Muscle of leg (tissue), 11 donors: ENCODE results near the gene MVB12B. TPM values are rescaled to one million over a fixed set of nuclear protein-coding genes. Genes with fewer than 3 reads are reported as not detected.

Source experiments
- DNase-seq: peaks from one replicate; pipeline ENCODE4 v3.0.0; 2013
- H3K27ac ChIP-seq: one replicate; pipeline ENCODE4 v1.5.1; 2013; ENCODE audit warnings: mild to moderate bottlenecking, low read length, control low read depth
- H3K27me3 ChIP-seq: one replicate; pipeline ENCODE4 v1.6.1; 2013; ENCODE audit warnings: low read length; ENCODE audit not compliant: control insufficient read depth, insufficient read depth
- H3K36me3 ChIP-seq: one replicate; pipeline ENCODE4 v1.6.1; 2013; ENCODE audit warnings: low read length; ENCODE audit not compliant: control insufficient read depth, insufficient read depth
- H3K4me1 ChIP-seq: one replicate; pipeline ENCODE4 v1.6.1; 2013; ENCODE audit warnings: low read length; ENCODE audit not compliant: control insufficient read depth, insufficient read depth
- H3K4me3 ChIP-seq: one replicate; pipeline ENCODE4 v1.5.1; 2013; ENCODE audit warnings: low read length, control low read depth
- H3K9me3 ChIP-seq: replicated peaks from 2 replicates; pipeline ENCODE4 v1.6.1; 2013; ENCODE audit warnings: low read depth, low read length; ENCODE audit not compliant: control insufficient read depth
- WGBS: methylation state at CpG from one replicate; pipeline ENCODE4 v1.1.5; 2013; ENCODE audit warnings: missing lambda C conversion rate; ENCODE audit not compliant: insufficient coverage; 5-methylcytosine and 5-hydroxymethylcytosine counted together
- polyA plus RNA-seq, 8 donors: library from polyadenylated mRNA; unstranded; fragments of 120-200 nt; gene quantifications; one replicate each; pipeline versions ENCODE4 v1.2.1 to v1.2.3, GENCODE V29; 2013; ENCODE audit warnings: inconsistent platforms in 1 of 8, low replicate concordance in 1 of 8; ENCODE audit not compliant: insufficient read length in 8 of 8, insufficient read depth in 1 of 8
- total RNA-seq: library from RNA; stranded (reverse); fragments of 120-200 nt; gene quantifications from one replicate; pipeline ENCODE4 v1.2.4, GENCODE V29; 2013

Gene MVB12B
- total and polyA plus RNA-seq, 9 donors: 11.3 to 16.7 (median 15.4) TPM

DNA sequence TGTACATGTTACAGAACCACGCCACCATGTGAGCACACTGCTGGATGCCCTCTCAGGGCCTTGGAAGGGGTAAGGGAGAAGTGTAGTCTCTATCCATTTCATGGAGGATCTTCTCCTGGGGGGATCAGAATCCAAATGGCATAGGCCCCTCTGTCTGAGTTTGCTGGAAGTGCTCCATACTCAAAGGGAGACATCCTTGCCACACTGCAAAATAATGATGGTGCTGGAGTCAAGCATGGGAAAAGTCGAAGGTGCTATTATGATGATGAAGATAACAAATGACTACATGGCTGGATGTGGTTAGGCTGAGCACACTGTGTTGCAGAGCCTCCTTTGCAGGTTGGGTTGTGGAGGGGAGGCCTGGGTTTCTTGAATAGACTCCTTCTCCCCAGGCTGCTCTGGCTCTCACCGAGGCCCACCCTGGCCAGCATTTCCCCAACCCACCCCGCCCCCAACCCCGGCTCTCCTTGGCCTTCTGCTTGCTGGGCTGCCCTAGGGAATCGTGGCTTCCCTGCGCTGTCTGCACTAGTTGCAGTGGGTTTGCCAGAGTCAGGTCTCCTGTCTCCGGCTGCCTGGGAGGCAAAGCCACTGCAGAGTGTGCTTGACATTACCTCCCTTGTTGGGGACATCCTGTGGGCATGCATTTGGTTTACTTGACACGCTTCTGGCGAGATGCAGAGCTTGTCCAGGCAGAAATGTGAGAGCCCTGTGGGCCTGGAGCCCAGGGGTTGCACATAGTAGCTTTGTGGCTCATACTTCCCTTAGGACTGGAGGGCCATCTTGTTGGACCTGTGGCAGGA lies 3.0 kb downstream of the MVB12B start:
- Histone ChIP-seq H3K9me3 (no peaks in the 10 kb centered on the region), H3K27ac (no peak overlapping the region), H3K36me3 (no peaks in the 10 kb centered on the region), H3K4me3 (no peak overlapping the region), H3K4me1 (peaks cover 51% of the 10 kb centered on the region), H3K27me3 (no peaks in the 10 kb centered on the region)
- peak; percentile 26 for DNase-seq
- 47% methylated on average over 8 of the region's 10 CpGs for WGBS

DNA sequence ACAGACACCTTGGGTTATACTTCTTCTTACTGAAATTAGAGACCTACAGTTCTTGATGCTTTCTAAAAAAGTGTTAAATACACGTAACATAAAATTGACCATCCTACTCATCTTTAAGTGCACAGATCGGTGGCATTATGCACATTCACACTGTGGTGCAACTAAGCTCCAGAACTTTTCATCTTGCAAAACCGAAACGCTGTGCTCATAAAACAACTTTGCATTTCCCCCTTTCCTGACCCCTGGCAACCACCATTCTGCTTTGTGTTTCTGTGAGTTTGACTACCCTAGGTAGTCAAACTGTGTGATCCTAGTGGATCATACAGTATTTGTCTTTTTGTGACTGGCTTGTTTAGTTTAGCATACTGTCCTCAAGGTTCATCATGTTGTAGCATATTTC lies 3.9 kb downstream of the MVB12B start:
- no peak overlapping the region for H3K4me3 ChIP-seq
- no peak for DNase-seq
- H3K36me3 ChIP-seq: no peaks in the 10 kb centered on the region
- WGBS: 100% methylated on average over 1 of the region's 4 CpGs
- no peaks in the 10 kb centered on the region for H3K9me3 ChIP-seq
- H3K27ac ChIP-seq: no peak overlapping the region
- peaks cover 60% of the 10 kb centered on the region for H3K4me1 ChIP-seq
- H3K27me3 ChIP-seq: no peaks in the 10 kb centered on the region

DNA sequence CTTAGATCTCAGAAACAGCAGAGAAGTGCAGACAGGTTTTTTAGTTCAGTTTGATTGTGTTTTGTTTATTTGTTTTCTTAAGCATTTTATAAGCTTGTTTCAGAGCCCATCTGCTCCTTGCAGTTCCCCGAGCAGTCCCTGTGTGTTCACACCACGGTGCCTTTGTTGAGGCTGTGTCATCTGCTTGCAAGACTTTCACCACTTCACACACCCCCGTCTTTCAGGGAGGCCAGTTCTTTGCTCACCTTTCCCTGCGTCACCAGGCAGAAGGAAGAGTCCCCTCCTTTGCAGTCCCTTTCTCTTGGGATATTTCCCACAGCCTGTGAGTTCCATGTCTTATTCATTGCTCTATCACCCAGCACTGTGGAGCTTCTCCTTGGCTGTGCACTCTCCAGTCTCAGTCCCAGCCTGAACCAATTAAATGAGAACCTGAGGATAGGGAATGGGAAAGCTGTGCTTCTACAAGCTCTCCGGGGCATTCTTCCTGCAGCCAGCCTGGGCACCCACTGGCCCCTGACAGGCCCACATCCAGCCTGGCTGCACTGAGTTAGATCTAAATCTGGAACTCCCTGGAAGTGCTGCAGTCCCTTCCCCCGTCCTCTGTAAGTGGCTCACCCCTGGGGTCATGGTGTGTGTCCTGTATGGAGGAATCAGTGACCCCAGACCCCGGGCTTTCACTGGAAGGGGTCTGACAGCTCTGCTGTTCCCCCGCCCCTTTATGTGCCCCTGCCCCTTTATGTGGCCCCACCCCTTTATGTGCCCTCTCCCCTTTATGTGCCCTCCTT lies 5.5 kb downstream of the MVB12B start:
- no peaks in the 10 kb centered on the region for H3K27me3 ChIP-seq
- no peaks in the 10 kb centered on the region for H3K36me3 ChIP-seq
- DNase-seq: no peak
- no peak overlapping the region for H3K4me3 ChIP-seq
- peaks cover 64% of the 10 kb centered on the region for H3K4me1 ChIP-seq
- no peaks in the 10 kb centered on the region for H3K9me3 ChIP-seq
- WGBS: 37% methylated on average over 5 of the region's 8 CpGs
- H3K27ac ChIP-seq: no peak overlapping the region

DNA sequence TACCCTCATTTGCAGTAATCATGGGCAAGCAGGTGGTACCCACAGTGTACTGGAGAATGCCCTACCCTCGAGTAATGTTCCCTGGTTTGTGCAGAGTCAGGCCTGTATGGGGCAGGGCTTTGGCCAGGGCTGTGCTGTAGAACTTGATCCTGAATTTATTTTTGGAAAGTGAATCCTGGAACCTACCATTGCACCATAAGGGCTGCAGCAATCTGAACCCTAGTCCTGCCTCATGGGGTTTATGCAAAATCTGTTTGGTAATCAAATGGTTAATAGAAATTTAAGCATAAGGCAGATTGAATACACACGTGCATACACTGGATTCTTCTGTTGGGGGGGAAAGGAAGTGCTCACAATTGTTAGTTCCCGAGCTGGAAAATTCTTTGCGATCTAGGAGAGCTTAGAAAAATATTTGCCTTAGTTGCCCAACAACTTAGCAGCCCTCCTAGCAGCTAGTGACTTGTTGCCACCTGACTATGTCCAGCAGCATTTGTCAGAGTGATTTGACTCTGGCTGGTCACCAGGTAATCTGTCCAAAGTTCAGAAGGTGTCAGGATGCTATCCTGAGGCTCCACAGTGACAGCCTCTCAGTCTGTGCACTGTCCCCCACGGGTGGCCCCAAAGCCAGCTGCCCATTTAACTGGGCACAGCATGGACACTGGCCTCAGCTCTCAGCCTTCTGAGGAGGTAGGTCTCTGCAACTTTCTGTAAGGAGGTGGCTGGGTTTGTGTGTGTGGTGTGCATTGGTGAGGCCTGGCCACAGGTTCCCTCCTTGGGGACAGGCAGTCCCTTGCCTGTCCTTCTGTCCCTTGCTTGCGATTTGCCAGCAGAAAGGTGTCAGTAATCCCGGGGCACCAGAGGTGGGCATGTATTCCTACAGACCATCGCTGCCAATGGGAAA lies 8.3 kb downstream of the MVB12B start:
- no peaks in the 10 kb centered on the region for H3K9me3 ChIP-seq
- H3K36me3 ChIP-seq: no peaks in the 10 kb centered on the region
- DNase-seq: peak; percentile 57
- no peaks in the 10 kb centered on the region for H3K27me3 ChIP-seq
- whole genome bisulfite sequencing: 49% methylated on average over 6 of the region's 8 CpGs
- H3K4me1 ChIP-seq: peaks cover 46% of the 10 kb centered on the region
- H3K4me3 ChIP-seq: no peak overlapping the region
- H3K27ac ChIP-seq: peak overlapping the region; percentile 72

DNA sequence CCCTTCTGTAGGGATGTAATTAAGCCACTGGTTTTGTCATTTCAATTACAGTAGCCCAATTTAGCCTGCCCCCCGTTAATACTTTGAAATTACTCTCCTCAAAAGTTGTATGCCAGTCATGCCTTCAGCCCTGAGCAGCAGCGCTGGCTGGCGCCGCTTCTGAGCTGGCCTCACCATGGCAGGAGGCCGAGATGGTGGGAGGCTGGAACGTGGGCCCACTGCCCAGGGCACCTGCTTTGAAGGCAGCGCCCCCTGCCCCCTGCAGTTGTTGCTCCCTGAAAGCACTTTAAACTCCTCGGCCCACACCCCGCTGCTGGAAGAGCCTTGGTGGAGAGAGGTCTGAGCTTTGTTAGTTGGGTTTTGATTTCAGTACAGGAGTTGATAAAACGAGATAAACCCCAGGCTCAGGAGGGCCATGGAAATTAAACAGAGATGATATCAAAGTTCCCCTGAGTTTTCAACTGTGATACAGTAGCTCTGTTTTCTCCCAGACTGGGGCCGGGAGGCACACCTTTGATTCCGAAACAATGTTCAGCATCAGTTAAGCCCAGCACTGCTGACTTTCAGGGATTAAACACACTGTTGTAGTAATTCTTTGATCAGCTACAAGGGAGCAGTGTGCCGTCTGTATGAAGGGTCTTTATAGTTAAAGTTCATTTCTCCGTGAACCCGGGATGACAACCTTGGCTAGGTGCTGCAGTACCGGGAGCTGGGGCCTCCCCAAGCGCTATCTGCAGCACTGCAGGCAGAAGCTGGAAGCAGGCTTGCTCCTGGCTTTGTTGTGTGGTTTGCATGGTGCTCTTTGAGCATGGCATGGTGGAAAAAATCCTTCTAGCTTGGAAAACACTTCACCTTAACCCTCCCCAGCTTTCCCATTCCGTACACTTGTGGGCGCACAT lies 9.5 kb downstream of the MVB12B start:
- Histone ChIP-seq H3K4me3 (no peak overlapping the region), H3K9me3 (no peaks in the 10 kb centered on the region), H3K4me1 (peaks cover 45% of the 10 kb centered on the region), H3K36me3 (peaks cover 8% of the 10 kb centered on the region), H3K27ac (peak overlapping the region; percentile 72), H3K27me3 (no peaks in the 10 kb centered on the region)
- no peak for DNase-seq
- 94% methylated on average over 7 of the region's 19 CpGs for WGBS

DNA sequence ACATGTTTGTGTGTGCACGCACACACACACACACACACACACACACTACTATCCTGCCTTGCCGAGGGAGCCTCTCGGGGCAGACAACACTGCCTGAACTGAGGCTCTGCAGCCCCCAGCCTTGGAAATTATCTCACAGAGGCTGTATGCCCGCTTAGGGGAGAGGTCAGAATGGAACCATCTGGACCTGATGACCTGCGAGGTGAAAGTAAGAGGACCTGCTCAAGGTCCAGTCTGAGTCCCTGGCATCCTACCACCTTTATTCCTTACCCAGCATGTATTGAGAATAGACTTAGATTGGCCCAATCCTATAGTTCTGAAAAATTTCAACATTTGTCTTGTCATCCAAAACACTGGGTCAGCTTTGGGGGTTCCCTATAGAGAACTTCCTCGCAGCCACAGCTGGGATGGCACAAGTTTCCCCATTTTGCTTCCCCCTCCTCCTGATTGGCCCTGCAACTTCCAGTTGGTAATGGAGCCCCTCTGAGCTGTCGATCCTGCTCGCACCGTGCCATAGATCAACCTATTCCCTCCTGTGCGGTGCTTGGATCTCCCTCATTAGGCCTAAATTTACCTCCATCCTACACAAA lies 10.2 kb downstream of the MVB12B start:
- Histone ChIP-seq H3K27ac (no peak overlapping the region), H3K4me3 (no peak overlapping the region), H3K9me3 (no peaks in the 10 kb centered on the region), H3K36me3 (peaks cover 16% of the 10 kb centered on the region), H3K4me1 (peaks cover 42% of the 10 kb centered on the region), H3K27me3 (no peaks in the 10 kb centered on the region)
- DNase-seq: no peak
- WGBS: 62% methylated on average over 4 of the region's 10 CpGs

DNA sequence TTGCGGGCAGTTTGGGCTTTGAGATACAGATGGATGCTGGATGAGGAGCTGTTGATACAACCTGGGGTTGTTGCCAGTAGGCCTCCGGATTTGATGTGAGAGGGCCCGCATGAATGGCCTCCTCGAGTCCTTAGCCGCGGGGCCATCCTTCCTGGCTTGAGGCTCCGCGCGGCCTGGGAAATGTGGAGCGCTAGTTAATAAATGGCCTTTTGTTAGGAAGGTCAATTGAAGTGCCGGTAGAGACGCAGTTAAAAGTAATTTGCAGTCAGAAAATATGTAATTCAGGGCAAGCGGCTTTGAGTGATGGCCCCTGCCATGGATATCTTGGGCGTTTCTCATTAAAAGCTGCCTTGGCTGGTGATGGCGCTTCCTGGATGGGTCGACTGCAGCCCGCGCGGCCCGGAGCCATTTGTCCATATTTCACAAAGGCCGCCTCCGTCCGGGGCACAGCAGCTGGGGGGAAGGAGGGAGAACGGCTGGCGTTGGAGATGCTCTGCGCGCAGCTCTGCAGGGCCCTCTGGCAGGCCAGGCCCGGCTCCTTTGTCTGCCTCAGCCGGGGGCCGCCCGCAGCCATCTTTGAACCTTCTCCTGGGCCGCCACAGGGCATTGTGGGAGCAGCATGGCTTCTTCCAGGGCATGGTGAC lies 11.2 kb downstream of the MVB12B start:
- H3K27ac ChIP-seq: no peak overlapping the region
- no peaks in the 10 kb centered on the region for H3K9me3 ChIP-seq
- H3K36me3 ChIP-seq: peaks cover 22% of the 10 kb centered on the region
- no peak overlapping the region for H3K4me3 ChIP-seq
- peaks cover 32% of the 10 kb centered on the region for H3K4me1 ChIP-seq
- WGBS: 84% methylated on average over 31 of the region's 32 CpGs
- H3K27me3 ChIP-seq: no peaks in the 10 kb centered on the region
- DNase-seq: no peak

DNA sequence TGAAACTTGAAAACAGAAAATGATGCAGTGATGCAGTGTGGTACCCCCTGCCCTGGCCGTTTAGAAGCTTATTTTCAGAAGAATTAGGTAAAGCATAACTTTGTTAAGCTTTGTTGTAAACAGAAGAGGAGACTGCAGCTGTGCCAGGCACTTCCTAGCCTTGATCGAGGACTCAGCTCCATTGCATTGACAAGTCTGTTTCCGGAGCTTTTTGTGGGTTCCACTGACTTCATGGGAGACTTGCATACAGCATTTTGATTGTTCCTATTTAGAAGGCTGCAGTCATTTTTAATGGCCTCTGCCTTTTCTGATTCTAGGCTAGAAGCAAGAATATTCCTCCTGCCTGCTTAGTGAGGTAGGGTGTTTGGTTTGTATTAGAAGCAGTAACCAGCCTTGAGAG lies 12.3 kb downstream of the MVB12B start:
- H3K4me1 ChIP-seq: peaks cover 27% of the 10 kb centered on the region
- no peak for DNase-seq
- WGBS: 14% methylated on average over 2 of the region's 3 CpGs
- no peaks in the 10 kb centered on the region for H3K27me3 ChIP-seq
- H3K4me3 ChIP-seq: no peak overlapping the region
- peaks cover 22% of the 10 kb centered on the region for H3K36me3 ChIP-seq
- H3K27ac ChIP-seq: no peak overlapping the region
- H3K9me3 ChIP-seq: no peaks in the 10 kb centered on the region

DNA sequence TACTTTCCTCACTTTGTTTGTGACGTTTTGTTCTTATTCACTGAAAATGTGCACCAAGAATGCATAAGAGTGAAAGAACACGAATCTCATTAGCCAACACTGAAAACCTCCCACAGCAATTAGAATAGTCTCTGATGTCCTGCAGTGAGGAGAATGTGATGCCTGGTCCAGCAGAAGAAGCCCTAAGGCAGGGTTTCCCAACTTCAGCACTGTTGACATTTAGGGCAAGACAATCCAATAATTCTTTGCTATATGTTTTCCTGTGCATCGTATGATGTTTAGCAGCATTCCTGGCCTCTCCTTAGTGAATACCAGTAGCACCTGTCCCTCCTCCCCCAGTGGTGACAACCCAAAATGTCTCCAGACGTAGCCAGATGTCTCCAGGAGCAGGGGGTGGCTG lies 14.8 kb downstream of the MVB12B start:
- WGBS: 69% methylated on average over 2 of the region's 4 CpGs
- Histone ChIP-seq H3K27ac (no peak overlapping the region), H3K4me3 (no peak overlapping the region), H3K36me3 (peaks cover 33% of the 10 kb centered on the region), H3K4me1 (peaks cover 3% of the 10 kb centered on the region), H3K27me3 (no peaks in the 10 kb centered on the region), H3K9me3 (no peaks in the 10 kb centered on the region)
- no peak for DNase-seq
